ENCODE measurements around the gene GPR156.

The GPR156 gene

DNA sequence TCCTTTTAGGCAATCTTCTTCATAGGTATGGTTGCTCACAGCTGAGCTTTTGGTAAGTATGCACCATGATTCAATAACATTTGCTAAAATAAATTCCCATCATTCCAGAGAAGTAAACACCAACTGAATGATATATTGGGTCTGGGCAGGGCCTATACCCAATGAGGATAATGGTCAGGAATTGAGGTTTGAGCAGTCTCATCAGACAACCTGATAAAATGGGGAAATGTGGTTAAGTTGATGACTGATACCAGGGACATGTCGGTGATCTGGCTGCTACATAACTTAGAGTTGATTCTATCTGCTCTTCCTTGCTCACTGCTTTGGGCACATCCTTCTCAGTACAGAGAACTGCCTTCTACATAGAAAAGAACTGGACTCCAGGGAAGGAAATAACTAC lies 92.9 kb downstream of the GPR156 start:
- DNase-seq = no peak

DNA sequence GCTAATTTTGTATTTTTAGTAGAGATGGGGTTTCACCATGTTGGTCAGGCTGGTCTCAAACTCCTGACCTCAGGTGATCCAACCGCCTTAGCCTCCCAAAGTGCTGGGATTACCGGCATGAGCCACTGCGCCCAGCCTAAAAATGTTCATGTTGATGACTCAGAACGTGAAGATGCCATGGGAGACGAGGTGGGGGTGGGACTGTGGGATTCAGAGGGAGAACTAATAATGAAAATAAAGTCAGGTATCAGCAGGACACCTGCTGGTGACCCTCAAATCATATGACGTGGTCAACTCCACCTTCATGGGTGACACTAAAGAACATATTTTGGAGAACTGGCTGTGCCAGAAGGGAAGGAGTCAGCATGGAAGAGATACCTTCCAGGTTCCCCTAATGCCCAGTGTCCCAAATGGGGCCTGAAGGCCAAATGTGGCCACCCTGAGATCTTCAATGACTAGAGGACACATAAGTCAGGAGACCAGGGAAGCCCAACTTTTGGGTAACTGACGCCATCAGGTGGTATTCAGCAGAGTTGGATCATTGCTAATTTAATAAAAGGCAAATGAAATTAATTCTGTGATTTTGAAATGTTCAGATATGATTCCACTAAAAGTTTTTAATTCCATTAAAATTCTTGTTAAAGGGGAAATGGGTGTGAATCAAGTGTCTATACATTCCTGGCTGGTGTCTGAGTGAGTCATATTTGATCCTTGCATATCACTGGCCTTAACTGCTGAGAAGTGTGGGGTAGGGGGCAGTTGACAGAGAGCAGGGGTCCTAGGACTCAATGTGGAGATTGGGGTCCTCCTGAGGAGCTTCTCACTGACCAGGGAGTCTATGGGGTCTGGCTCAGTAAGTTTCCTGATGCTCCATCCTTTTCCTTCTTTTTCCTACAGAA lies 102.2 kb downstream of the GPR156 start:
- DNase-seq = no peak

DNA sequence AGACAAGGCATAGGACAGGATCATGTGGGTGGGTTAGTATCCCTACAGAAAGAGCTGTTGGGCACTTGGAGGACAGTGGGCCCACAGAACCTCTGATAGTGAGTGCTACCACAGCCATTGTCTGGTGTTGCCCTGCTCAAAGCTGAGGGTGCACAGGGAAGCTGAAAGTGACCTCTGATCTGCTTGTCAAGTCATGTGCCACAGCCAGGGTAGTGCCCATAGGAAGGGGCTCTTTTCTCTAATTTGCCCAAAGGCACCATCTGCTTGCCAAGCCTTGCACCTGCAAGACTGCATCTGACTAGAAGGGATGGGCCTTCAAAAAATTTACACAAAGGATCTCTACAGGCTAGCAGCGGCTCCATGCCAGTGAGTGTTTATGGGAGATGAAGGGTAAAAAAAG lies 103.4 kb downstream of the GPR156 start:
- no peak for DNase-seq

DNA sequence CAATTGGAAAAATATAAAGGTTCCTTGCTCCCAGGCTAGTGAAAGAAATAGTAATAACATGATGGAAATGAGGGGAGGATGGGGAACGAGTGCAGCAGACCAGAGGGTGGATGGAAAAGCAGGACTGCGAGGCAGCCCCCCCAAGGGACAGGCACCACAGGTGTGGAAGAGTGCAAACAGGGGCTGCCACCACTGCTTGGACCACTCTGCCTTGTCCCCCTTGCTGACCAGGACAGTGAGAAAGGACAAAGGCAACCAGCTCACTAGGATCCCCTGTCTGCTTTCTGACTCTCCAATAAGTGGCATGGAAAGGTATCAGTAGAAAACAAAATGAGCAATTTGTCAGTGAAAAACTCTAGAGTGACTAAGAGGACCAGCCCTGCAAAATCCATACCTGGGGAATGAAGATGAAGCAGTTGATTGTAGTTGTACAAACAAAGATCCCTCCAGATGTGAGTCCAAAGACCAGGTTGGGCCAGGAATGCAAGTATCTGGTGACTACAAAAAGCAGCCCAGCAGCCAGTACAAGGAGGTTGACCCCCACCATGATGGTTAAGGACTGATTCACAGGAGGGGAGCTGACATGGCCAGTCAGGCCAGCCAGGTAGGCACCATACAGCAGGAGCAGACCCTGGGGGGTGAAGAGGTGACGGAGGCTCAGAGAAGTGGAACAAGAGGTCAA lies 104.2 kb downstream of the GPR156 start:
- no peak for DNase-seq

DNA sequence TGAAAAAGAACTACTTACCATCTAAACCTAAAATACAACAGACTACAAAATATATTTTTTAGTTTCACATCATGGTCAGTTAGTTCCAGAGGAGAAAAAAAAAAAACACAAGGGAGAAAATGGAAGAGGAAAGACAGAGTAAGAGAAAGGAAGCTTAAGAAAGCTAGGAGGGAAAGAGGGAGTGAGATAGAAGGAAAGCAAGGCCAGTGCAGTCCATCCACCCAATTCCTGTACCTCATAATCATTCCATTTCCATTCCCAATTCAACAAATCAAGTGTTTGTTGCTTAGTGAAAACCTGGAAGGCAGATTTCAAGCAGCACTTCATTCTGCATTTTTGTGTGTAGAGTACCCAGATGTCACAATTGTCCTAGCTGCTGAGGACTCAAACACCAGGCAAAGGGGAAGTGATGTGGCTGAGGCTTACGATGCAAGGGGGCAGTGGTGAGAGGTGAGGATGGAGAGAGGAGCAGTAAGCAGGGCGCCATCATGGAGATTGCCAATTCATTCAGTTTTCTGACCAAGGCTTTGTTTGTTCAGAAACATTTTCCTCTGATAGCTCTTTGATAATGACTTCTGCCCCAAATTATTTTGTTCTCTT lies 107.2 kb downstream of the GPR156 start:
- no peak for DNase-seq

DNA sequence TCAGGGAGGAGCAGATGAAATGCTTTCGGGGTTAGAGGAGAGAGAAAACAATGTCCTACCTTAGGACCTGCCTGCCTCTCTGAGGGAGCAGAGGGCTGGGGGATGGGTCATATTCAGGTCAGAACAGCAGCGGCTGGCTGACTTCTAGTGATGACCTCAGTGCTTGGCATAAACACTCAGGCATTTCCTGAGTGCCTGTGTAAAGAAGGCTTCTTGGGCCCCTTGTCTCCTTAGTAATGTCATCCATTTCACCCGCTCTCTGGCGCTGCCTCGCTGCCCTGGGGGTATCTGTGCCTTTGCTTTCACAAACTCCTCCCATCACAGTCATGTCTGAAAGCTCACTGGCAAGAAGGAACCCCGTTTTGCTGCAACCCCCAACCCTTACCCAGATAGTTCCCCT lies 107.9 kb downstream of the GPR156 start:
- DNase-seq = peak; percentile 50

DNA sequence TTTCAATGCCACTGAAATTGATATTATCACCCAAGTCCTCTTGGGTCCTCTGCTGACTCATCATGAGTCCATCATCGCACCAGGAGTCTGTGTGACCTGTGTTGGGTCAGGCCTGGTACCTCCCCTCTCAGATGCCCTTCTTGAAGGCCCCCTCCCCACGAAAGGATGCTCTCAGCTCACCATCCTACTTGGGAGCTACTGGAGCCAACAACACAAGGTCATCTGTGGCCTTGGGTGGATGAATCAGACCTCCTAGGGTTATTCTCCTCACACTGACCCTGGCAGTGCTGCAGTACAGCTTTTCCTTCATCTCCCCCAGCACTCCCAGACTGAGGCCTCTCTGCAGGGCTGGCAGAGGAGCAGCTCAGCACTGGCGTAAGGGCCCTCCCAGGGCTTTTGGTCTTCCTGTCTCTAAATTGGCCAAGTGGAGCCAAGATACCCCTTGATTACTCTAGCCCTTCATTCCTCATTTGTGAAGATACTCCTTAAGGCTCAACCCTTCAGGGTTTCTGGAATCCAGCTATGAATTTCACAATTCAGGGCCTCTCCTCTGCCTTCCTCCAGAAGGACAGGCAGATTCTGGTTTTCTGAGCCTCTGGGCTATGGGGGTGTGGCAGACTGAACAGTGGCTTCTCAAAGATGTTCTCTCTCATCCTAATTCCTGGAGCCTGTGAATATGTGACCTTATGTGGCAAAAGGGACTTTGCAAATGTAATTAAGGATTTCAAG lies 110.0 kb downstream of the GPR156 start:
- no peak for DNase-seq

DNA sequence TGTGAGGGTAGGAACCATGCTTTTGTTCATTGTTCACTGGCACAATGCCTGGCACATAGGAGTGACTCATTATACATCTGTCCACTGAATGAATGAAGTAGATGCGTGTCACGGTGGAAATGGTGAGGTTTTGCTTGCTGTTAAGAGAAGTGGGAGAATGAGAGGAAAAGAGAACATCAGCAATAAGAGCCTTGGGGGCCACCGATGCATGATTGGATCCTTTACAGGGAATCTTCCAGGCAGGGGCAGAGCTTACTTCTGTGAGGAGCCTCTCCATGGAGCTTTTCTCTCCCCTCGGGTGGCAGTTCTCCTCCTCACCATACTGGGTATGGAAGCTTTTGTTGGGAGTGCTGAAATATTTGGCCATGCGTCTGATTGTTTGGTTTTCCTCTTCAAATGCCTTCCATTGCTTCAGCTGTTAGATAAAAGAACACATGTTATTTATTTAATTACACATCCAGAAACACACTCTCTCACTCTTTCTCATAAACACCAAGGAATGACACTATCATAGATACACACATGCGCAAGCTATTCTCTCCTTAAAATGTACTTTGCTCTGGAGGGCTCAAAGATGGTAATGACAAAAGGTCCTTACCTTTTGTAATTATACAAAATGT lies 111.9 kb downstream of the GPR156 start:
- DNase-seq = no peak

DNA sequence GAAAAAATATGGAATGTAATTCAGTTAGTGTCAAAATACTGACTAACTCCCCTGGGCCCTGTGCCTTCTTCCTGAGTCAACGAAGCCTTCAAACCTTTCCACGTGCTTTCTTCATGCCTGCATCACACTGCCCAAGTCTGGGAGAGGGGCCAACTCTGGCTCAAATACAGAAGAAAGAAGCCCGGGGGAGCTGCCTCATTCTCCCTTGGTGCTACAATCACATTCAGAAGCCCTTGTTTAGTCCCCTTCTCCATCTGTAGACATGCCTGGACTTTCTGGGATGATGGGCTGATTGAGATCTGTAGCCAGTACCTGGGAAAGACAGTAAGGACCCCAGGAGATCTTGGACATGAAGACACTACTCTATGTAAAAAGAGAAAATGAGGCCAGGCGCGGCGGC lies 113.0 kb downstream of the GPR156 start:
- DNase-seq = no peak

DNA sequence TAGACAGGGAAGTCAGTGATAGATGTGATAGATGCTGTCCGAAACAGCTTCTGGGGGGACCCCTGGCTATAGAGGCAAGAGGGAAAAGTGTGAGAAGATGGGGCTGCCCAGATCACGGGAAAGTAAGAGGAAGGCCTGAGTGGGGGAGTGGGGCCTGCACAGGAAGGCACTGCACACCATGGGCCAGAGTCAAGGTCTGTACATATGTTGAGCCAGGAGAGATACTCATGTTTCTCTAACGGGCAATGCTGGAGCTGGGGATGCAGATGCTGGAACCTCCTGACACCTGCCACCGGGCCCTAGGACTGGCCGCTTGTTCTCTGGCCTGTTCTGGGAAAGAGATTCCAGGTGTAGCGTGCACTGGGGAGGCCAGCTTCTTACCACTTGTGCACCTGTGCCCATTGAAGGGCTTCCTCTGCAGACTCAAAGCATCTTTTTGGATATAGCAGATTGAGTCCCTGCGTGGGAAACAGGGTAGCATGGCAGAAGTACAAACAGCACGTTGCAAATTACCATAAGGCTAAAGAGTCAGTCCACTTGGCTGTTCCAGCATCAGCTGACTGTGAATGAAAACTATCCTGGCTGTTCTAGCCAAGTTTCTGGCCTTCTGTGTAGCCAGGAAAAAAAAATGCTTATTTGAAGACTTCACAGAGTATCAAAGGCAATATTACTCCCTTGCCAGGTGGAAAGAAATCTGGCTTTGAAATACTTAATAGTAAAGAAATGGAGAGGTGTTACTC lies 113.7 kb downstream of the GPR156 start:
- peak; percentile 26 for DNase-seq

DNA sequence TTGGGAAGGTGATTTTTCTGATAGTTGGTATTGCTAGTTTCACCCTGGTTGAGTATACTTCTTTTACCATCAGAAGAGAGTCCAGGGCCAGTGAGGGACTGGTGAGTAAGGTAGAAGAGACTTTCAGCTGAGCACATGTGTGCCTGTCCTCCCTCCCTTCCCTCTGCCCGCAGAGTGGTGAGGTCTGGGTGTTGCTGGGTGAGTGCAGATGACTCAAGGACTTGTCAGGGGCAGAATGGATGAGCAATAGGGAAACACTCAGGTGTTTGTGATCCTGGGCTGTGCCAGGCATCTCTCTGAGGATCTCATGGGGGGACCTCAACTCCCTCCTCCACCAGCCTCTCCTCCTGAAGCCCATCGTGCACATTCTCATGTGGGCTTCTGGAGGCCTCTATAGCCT lies 114.8 kb downstream of the GPR156 start:
- no peak for DNase-seq

DNA sequence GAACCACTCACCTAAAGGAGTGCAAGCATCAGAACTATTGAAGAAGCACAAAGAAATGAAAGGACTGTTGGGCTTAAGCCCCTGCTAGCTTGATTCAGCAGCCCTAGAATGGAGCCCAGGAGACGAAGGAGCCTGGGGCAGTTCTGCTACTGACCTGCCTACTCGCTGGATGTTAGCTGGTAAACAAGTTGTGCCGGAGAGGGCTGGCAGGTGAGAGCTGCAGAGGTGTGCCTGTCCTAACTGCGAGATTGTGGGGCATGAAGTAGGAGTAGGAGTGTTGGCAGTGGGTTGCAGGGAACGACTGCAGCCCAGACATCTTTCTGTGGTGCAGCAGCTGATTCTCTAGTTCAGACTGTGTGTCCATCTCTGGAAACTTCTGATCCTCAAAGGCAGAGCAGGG lies 115.6 kb downstream of the GPR156 start:
- DNase-seq = no peak

DNA sequence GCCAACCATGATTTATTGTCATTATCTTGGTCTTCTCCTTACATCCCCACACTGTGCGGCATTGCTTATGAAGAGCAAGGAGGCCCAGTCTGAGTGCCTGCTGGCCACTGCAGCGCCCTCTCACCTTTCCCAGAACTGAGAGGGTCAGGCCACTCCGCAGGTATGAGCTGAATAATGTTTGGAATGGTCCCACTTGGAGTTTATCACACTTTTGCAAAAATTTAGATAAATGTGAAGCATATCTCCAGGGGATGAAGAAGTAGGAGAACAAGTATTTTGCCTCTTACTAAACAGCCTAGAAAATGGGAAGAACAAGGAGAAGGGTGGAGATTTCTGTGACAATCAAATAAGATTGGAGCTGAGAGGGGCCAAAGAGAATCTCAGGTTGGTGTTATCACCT lies 116.4 kb downstream of the GPR156 start:
- DNase-seq = no peak

DNA sequence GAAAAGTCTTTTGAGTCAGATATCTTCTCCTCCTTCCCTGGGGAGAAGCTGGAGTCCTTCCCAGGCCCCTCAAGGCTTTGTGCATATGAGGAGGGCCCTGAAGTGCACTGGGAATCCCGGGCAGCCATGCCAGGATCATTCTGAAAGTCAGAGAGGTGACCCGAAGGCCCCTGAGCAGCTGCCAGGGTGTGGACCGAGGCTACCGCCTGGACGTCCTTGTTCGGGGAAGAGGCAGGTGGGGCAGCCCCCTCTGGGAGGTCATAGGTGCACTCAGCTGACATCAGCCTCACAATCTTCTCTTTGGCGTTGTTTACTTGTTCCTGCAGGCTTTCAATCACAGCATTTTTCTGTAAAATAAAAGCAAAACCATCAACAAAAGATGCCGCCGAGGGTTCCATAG lies 117.0 kb downstream of the GPR156 start:
- no peak for DNase-seq

DNA sequence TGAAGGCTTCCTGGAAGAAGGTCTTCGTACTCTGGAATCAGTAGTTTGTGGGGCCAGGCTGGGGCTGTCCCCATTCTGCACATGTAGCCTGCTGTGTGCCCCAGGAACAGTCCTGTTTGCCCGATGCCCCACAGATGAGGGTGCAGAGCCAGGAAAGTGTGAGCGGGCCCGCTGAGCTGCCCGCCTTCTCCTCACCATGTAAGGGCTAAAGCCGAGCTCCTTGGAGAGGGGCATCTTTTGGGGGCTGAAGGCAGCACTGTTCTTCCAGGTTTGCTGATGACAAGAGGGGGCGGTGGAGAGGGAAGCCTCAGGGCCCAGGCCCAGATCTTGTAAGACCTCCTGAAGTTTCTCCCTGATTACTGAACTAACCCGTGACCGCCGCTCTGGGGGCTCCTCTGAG lies 117.5 kb downstream of the GPR156 start:
- no peak for DNase-seq

DNA sequence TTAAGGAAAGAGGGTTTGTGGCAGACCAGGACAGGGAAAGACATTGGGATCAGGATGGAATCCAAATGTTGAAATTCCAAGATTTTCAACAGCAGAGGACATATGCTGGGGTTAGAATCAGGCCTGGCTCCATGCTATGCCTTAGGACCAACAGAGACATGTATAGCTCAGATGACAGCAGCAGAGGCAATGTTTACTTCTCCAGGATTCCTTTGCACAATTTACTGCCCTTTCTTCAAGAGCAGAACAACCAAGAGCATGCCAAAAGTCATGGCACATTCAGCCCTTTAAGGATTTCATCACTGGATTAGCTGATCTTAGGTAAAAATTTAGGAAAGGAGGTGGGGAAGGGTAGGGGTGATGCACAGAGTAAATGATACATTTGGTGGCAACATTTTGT lies 121.2 kb downstream of the GPR156 start:
- DNase-seq = no peak

DNA sequence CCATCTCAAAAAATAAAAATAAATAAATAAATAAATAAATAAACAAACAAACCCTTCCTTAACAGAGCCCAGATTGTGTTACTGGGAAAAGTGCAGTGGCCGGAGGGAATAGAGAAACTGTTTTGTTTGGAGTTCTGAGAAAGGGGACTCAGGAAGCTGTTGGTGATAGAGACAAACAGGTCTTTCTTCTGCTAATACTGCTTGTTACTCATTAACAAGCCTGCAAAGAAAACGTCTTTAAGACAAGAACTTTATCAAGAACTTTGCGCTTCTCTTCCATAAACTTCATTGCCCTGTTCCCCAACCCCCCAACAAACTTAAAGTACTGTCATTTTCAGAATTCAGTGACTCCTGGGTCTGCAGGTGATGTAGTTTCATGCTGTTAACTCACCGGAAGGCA lies 122.0 kb downstream of the GPR156 start:
- no peak for DNase-seq

DNA sequence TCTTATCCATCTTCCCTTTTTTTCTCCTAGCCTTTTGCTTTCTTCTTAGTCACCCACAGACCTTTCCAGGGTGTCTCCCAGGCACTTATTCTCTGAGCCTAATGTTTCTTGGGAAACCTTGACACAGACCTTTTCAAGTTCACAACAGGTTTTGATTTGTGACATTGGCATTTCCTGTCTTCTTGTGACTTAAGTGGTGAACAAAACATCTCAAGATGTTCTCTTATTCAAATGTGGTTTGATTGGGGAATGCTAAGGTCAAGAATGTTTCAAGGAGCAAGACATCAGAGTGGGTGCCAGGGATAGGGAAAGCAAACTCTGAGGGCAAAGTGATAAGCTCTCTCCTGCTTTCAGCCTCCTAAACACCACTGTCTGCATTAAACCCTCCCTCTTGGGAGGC lies 122.6 kb downstream of the GPR156 start:
- DNase-seq = no peak

DNA sequence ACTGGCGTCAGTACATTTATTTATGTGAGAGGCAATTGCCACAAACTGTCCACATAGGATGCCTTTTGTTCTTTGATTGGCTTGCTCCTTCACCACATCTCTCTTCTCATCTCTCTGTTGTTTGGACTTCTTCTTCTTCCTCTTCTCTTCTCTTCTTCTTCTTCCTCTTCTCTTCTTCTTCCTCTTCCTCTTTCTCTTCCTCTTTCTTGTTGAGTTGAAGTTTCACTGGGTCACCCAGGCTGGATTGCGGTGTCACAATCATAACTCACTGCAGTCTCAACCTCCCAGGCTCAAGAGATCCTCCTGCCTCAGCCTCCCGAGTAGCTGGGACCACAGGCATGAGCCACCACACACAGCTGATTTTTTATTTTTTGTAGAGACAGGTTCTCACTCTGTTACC lies 123.1 kb downstream of the GPR156 start:
- DNase-seq = no peak

DNA sequence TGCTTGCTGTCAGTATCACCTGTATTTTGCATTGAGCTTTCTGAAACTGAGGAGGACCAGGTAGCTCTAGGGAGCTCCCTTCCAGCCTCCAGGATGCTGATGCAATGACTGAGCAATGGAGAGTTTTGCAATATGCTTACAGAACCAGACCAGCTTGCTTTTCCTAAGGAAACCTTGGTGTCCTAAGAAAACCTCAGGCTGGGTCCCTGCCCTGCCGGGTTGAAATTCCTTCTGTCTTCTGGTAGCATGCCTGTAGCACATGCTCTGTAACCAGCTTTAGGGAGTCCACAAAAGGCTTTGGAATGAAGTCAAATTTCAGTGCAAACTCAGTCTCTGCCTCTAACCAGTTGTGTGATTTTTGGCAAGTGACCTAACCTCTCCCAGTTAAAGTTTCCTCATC lies 125.0 kb downstream of the GPR156 start:
- DNase-seq = no peak

DNA sequence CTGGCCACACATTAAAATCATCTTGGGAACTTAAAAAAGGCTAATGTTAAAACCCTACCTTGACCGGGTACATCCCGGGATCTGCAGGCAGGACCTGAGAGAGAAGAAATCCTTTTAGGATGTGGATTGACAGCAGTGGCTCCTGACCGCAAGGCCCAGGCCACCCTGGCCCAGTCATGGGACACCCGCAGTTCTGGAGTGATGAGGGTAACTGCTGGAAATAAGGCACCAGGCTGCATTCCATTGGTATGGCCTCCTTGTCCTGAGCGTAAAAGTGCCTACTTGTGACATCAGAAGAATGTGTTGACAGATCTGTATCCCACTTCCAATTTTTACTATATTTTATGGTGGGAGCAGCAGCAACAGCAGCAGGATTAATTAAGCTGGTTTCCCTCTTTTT lies 127.3 kb downstream of the GPR156 start:
- no peak for DNase-seq

DNA sequence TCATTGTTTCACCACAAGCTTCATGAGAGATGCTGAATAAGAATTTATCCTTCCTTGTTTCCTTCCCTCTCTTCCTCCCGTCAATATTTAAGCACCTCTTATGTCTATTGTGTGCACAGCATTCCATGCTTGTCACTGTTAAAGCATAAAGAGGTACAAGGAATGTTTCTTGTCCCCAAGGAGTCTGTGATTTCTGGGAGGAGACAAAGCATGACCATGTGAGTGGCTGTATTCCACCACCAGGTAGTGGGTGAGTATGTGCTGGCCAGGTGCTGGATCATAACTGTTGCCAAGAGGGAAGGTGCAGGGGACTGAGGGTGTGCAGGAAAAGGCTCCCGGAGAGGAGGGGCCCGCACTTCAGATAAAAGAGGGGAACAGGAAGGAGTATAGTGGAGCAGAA lies 127.9 kb downstream of the GPR156 start:
- no peak for DNase-seq
